ENCODE results near the gene ARFRP1.

GRCh38 chr20:63745424-63745805 is 37.6 kb upstream of the ARFRP1 start:
- TF ChIP-seq CTCF (IDR thresholded peaks at IDR 0.05; ENCODE audit: low read length) (no peak), EZH2 (IDR thresholded peaks at IDR 0.05; ENCODE audit: borderline replicate concordance, low read length) (no peak)
